GM19238 (cell line): ENCODE data around the gene KLHL40.

Source experiments
- DNase-seq: peaks from one replicate; pipeline ENCODE4 v3.0.0; 2011; ENCODE audit warnings: low spot score; ENCODE audit not compliant: insufficient read length

KLHL40 gene

DNA sequence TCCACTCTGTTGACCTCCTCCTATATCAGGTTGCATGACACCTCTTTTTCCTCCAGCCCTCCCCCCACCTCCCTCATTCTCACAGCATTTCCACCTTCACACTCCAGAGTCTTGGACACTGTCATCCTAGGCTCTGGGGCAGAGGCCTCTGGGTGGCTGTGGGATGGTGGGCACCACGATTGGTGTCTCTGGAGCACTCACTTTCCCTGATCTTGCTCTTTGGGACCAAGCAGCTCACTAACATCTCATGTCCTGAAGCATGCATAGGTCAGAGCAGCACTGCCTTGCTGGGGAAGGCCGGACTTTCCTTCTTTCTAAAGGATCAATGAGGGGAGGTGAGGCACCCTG lies 16.9 kb upstream of the KLHL40 start:
- DNase-seq, result no peak

DNA sequence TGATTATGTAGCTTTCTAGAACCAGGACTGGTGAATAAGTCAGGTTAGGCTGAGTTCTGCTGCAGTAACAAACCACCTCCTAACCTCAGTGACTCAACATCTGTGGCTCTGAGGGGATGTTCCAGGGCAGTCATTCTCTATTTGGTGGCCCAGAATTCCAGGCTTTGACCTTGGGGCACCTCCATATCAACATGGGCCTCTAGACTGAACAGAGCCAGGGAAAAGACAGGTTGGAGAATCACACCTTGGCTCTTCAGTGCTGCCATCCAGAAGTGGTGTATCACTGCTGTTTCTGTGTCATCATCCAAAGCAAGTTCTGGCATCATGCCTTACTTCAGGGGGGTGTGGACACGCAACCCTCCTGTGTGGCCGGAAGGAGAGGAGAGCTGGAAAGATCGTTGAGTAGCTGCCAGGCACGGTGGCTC lies 16.5 kb upstream of the KLHL40 start:
- DNase-seq, result no peak

DNA sequence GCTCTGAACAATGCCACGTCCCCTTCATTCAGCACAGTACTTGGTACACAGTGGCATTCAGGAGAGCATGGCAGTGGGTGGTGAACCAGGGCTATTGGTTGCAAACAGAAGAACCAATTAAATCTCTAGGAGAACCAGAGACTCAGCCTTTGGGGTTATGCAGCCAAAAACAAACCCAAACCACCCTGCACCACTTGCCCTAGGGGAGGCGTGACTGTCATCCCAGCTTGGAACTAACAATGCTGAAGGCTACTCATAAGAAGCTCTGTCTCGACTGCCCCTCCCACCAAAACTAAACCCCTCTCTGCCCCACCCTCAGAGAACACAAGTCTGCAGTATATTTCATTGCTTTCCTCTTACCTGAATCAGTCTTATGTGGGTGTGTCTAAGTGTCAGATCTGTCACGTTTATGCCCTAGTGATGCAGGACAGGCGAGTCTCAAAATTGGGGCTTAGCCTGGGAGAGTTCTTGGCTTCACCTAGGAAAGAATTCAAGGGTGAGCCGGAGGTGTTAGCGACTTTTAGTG lies 15.2 kb upstream of the KLHL40 start:
- DNase-seq, result no peak

DNA sequence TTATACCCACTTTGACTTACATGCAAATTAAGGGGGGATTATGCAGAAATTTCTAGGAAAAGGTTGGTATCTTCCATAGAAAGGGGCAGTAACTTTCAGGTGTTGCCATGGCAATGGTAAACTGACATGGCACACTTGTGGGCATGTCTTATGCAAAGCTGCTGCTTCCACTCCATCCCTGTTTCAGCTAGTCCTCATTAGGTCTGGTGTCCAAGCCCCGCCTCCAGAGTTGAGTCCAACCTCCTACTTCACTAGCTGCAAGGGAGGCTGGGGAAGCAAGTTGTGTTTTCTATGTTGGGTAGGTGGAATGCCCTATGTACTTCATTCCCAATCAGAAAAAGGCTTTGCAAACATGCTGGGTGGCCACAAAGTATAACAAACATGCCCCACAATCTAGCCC lies 14.7 kb upstream of the KLHL40 start:
- no peak for DNase-seq

DNA sequence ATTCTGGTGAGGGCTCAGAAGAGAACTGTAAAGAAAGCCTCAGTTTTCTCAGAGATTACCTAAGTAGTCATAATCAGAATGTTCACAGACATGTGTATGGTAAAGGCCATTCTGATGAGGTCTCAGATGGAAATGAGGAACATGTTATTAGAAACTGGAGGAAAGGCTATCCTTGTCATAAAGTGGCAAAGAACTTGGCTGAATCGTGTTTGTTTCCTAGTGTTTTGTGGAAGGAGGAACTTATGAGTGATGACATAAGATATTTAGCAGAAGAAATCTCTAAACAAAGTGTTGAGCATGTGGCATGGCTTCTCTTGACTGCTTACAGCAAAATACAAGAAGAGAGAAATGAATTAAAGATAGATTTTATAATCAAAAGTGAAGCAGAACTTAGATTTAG lies 12.8 kb upstream of the KLHL40 start:
- DNase-seq, result no peak

DNA sequence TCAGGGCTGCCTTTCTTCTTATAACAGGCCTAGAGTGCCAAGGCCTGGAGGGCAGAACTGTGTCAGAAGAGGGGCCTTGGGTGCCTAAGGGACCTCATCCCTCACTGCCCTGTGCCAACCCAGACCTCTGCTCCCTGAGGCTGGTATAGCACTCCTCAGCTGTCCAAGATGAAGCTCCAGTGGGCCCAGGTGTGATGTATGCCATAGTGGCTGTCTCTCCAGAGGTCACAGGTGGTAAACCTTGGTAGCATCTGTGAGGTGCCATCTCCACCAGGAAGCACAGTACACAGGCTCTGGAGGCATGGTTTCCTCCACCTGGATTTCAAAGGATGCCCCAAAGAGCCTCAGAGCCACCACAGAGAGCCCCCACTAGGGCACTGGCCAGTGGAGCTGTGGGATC lies 12.3 kb upstream of the KLHL40 start:
- DNase-seq, result no peak

DNA sequence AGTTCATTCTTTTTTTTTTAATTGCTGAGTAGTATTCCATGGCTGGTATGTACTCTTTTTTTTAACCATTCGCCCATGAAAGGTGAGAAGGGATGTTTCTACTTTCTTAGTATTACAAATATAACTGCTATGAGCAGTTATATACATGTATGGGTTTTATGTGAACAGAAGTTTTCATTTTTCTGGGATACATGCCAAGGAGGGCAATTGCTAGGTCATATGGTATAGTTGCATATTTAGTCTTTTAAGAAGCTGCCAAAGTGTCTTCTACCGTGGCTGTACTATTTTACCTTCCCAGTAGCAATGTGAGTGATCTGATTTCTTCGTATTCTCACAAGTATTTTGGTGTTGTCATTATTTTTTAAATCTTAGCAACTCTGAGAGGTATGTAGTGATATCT lies 11.2 kb upstream of the KLHL40 start:
- no peak for DNase-seq

DNA sequence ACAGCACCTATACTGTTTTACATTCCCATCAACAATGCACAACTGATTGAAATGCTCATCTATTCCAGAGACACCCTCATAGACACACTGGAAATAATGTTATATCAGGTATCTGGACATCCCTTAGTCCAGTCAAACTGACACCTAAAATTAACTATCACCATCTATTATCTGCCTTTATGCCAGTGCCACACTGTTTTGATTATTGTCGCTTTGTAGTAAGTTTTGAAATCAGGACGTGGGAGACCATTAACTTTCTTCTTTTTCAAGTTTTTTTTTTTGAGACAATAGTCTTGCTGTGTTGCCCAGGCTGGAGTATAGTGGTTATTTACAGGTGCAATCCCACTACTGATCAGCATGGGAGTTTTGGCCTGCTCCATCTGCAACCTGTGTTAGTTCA lies 9.4 kb upstream of the KLHL40 start:
- no peak for DNase-seq

DNA sequence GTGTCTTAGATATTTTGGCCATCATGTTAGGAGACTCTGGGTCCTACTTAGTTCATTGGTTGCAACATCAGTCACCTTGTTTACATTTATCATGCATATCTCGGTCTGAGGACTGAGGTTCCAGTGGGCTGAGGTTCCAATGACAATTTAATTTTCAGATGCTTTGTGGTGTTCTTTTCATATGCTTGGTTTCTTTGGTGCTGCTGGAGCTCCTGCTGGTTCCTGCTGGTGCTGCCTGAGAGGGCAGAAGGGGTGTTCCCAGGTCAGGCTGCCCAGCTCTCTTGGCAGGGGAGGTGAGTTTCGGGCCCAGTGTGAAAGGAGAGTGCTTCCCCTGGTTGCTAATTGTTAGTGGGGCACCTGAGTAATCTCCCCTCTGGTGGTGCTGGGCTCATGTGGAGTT lies 6.9 kb upstream of the KLHL40 start:
- no peak for DNase-seq

DNA sequence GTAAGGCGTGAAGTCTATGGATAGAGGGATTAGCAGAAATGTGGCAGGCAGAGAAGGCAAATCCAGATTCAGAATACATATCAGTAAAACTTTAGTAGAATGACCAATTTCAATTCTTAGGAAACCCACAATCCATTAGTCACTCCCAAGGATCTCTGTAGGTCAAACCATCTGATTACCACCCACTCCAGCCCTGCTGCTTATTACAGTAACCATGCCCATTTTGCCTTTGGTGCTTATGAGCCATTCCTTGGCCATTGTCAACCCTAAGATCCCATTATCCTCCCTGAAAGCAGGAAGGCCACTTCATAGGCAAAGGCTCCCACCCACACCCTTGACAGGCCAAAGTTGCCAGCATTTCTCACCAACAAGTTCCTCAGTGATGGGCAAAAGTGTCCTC lies 5.1 kb upstream of the KLHL40 start:
- no peak for DNase-seq

DNA sequence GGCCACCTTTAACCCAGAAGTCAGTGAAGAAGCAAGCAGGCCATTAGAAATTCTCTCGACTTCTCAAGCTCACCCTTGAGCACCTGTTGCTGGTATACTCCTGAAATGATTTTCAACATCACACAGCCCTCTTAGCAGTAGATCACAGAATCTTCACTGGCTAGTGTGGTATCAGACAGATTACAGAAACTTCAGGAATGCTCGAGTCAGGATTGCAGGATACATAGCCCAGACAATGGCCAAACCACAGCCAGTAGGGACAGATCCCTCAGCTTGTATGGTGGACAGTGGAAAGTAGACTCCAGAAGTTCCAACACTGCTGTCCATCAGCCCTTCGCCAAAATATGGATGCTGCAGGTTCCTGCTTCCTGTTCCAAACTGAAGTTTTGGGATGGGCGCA lies 4.5 kb upstream of the KLHL40 start:
- DNase-seq, result no peak

DNA sequence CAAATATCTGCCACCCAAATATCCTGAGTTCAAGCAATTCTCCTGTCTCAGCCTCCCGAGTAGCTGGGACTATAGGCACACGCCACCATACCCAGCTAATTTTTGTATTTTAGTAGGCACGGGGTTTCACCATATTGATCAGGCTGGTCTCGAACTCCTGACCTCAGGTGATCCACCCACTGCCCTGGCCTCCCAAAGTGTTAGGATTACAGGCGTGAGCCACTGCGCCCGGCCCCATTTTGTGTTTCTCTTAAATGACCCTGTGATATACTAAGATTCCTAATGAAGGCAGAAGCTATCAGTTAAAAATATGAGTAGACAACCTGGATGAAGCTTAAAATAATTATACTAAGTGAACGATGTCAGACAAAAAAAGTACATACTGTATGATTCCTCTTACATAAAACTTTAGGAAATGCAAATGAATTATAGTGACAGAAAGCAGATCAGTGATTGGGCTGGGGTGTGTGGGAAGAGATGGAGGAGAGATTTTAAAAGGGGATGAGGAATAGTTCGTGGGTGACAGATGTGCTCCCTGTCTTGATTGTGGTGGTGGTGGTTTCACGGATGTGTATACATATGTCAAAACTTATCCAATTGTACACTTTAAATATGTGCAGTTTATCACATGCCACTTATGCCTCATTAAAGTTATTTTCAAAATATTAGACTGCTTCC lies 3.8 kb upstream of the KLHL40 start:
- DNase-seq, result no peak

DNA sequence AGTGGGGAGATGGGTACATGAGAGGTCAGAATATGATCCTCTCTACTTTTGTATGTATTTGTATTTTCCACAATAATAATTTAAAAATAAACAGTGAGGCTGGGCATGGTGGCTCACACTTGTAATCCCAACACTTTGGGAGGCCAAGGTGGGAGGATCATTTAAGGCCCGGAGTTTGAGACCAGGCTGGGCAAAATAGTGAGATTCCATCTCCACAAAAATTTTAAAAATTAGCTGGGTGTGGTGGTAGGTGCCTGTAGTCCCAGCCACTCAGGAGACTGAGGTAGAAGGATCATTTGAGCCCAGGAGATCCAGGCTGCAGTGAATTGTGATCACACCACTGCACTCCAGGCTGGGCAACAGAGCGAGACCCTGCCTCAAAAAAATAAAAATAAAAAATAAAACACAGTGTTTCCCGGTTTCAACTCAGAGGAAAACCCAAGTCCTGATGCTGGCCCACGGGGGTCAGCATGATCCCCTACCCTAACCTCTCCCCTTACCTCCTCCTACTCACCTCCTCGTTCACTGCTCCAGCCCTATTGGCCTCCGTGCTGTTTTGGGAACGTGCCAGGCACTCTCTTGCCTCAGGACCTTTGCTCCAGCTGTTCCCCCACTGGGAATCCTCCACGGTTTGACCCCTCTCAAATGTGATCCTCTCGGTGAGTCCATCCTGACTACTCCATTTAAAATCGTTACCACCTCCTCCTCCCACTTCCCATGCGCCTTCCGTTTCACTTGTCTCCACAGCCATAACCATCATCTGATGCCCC lies 2.9 kb upstream of the KLHL40 start:
- no peak for DNase-seq

DNA sequence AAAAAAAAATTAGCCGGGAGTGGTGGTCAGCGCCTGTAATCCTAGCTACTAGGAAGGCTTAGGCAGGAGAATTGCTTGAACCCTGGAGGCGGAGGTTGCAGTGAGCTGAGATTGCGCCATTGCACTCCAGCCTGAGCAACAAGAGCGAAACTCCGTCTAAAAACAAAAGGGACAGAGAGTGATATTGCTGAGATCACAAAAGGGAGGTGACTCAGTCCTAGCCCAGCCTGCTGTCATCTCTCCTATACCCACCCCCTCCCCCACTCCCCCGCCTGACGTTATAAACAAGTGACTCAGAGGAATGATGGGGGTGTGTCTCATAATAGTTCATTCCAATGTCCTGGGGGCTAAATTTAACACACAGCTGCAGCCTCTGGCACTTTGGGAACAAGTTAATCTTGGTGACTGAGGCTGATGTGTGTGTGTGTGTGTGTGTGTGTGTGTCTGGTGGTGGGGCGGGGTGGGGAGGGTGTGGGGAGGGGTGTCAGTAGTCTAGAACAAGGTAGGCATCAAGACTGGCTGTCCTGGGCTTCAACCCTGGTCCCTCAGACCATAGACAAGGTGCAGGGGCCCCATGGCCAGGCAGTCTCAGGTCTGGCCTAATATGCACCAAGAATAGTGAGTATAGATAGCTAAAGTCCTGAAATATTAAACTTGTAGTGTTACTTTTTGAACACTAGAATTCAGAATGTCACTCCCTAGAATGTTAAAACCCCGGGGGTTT lies 1.3 kb upstream of the KLHL40 start:
- no peak for DNase-seq

DNA sequence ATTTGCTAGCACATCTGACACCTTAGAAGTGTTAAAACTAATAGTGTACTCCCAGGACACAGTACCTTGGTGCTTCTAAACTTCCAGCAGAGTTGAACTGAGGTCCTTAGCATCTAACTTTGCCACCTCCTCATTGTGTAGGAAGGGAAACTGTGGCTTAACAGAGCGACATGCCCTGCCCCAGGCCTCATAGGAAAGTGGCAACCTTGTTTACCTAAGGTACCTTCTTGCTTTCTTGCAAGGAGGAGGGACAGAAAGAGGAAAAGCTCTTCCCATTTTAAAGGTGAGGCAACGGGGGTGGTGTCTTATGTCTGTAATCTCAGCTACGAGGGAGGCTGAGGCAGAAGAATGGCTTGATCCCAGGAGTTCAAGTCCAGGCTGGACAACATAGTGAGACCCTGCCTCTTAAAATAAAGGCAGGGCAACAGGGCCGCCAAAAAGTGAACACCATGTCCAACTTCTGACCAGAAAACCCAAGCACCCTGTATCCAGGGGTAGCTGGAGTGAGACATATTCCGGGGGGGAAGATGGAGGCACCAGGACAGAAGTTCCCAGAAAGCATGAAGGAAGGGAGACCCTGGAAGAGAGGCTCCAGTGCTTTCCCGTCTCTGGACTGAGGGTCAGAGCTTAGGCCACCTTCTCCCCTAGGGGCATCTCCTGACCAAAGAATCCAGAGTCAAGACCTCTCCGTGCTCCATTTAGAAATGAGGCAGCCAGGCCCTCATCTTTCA lies 540 bp upstream of the KLHL40 start:
- no peak for DNase-seq

DNA sequence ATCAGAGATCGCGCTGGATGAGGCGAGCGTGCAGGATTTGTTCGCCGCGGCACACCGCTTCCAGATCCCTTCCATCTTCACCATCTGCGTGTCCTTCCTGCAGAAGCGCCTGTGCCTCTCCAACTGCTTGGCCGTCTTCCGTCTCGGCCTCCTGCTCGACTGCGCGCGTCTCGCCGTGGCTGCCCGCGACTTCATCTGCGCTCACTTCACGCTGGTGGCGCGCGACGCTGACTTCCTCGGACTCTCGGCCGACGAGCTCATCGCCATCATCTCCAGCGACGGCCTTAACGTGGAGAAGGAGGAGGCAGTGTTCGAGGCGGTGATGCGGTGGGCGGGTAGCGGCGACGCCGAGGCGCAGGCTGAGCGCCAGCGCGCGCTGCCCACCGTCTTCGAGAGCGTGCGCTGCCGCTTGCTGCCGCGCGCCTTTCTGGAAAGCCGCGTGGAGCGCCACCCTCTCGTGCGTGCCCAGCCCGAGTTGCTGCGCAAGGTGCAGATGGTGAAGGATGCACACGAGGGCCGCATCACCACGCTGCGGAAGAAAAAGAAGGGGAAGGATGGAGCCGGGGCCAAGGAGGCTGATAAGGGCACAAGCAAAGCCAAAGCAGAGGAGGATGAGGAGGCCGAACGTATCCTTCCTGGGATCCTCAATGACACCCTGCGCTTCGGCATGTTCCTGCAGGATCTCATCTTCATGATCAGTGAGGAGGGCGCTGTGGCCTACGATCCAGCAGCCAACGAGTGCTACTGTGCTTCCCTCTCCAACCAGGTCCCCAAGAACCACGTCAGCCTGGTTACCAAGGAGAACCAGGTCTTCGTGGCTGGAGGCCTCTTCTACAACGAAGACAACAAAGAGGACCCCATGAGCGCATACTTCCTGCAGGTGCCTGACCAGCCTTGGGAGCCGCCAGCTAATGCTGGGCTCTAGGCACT lies 819 bp downstream of the KLHL40 start:
- no peak for DNase-seq

DNA sequence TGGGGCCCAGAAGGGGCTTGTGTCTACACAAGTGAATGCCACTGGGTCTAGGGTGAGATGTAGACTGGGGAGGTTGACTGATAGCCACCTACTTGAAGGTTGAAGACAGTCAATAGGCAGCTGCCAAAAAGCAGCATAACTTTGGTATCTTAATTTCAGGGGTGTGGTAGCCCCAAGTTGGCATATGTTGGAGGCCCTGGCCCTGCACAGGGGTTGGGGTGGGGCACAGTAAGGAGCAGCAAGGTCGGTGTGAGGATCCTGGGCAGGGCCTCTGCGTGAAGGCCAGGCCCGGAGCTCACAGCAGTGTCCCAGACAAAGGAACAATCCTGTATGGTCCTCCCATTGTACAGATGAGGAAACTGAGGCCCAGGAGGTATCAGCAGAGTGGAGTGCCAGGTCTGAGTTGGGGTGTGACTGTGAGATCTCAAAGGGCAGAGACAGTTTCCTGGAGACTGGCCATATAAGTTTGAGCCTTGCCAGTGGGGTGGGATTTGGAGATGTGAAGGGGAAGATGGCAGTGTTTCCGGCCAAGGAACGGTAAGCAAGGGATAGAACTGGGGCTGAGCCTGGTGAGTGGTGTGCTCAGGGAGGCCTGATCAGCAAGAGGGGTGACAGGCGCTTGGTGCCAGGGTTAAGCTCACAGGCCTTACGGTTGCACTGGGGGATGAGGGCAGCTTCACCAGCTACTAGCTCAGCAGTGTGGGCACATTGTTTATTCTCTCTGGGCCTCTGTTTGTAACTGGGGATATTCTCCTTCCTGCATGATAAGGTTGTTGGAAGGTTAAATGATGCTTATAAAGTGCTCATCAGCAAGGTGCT lies 1.7 kb downstream of the KLHL40 start:
- no peak for DNase-seq

DNA sequence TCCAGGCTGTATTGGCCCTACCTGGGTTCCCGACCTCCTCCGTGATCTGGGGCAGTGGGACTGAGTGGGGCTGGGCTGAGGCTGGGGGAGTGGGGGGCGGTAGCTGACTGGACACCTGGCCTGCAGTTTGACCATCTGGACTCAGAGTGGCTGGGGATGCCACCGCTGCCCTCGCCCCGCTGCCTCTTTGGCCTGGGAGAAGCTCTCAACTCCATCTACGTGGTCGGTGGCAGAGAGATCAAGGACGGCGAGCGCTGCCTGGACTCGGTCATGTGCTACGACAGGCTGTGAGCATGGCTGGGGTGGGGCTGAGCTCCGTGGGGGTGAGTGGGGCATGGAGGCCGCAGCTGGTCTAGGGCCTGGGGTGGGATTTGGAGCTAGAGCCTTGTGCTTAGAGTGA lies 2.7 kb downstream of the KLHL40 start:
- DNase-seq, result no peak

DNA sequence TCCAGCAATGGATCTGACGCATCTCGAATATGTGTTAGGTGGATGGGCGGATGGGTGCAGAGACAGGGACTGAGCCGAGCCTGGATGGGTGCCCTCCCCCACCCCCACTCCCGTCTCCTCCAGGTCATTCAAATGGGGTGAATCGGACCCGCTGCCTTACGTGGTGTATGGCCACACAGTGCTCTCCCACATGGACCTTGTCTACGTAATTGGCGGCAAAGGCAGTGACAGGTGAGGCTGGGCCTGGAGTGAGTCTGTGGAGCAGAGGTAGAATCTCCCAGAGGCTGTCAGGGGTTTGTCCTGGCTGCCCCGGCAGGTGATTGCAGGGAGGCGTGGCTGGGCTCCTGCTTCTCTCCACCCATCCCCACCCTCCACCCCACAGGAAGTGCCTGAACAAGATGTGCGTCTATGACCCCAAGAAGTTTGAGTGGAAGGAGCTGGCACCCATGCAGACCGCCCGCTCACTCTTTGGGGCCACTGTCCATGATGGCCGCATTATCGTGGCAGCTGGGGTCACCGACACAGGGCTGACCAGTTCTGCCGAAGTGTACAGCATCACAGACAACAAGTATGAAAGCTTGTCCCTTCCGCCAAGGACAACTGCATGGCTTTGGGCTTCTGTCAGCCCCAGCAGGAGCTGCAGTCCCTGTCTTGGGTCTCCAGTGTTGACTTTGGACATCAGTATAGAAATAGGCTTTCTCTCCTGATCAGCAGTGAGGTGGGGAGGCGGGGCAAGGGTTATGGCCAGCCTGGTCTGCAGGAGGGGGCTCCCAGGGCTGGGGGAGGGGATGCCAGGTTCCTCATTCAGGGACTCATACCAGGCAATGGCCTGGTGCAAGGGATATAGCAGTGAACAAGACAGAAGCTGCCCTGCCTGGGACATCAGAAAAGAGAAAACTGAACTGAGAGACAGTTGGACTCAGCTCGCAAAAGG lies 3.4 kb downstream of the KLHL40 start:
- no peak for DNase-seq
